NB4 (cell line): ENCODE measurements around the gene MACC1.

Experiments
- DNase-seq: peaks from one replicate; pipeline ENCODE4 v3.0.0; 2010; ENCODE audit warnings: low read depth
- H3K4me3 ChIP-seq: one replicate; pipeline ENCODE4 v1.5.1; 2011; ENCODE audit warnings: mild to moderate bottlenecking, low read depth, low read length, moderate library complexity
- MYC ChIP-seq: IDR thresholded peaks from 2 replicates; pipeline ENCODE4 v1.6.1; 2011; ENCODE audit warnings: low read depth, low read length
- POLR2A ChIP-seq: IDR thresholded peaks from 2 replicates; pipeline ENCODE4 v1.6.1; 2011; ENCODE audit warnings: mild to moderate bottlenecking; ENCODE audit not compliant: insufficient read length; ENCODE audit errors: extremely low read depth
- TF ChIP-seq, protein P1 (sequence below): IDR thresholded peaks from one replicate; pipeline ENCODE4 v1.5.1; 2012; ENCODE audit warnings: low read depth, low read length
- TF ChIP-seq, protein P2 (sequence below): IDR thresholded peaks from 2 replicates; pipeline ENCODE4 v1.6.1; 2011; ENCODE audit warnings: low read depth, low read length

MACC1 gene

DNA sequence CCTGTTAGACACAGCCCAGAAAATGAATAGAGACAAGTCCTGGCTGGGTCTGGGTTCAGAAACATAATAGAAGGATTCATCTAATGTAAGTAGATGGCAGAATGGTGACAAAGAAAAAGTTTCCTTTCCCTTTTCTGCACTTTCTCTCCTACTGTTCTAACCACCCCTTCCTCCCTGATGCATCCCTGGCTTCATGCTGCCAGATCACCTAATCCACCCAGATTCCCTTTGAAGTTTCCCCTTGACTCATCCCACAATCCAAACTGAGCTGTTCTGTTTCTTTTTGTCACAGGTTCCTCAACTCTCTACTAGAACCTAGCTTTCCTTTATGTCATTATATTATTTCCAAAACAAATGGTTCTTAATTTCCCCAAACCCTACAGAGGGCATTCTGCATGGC, 1.1 kb upstream of the MACC1 start:
- TF ChIP-seq, protein P1, sequence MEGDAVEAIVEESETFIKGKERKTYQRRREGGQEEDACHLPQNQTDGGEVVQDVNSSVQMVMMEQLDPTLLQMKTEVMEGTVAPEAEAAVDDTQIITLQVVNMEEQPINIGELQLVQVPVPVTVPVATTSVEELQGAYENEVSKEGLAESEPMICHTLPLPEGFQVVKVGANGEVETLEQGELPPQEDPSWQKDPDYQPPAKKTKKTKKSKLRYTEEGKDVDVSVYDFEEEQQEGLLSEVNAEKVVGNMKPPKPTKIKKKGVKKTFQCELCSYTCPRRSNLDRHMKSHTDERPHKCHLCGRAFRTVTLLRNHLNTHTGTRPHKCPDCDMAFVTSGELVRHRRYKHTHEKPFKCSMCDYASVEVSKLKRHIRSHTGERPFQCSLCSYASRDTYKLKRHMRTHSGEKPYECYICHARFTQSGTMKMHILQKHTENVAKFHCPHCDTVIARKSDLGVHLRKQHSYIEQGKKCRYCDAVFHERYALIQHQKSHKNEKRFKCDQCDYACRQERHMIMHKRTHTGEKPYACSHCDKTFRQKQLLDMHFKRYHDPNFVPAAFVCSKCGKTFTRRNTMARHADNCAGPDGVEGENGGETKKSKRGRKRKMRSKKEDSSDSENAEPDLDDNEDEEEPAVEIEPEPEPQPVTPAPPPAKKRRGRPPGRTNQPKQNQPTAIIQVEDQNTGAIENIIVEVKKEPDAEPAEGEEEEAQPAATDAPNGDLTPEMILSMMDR: no peak
- TF ChIP-seq MYC: no peak
- TF ChIP-seq POLR2A: no peak
- TF ChIP-seq, protein P2, sequence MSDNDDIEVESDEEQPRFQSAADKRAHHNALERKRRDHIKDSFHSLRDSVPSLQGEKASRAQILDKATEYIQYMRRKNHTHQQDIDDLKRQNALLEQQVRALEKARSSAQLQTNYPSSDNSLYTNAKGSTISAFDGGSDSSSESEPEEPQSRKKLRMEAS: no peak
- no peak for DNase-seq
- H3K4me3 ChIP-seq: no peak overlapping the region

DNA sequence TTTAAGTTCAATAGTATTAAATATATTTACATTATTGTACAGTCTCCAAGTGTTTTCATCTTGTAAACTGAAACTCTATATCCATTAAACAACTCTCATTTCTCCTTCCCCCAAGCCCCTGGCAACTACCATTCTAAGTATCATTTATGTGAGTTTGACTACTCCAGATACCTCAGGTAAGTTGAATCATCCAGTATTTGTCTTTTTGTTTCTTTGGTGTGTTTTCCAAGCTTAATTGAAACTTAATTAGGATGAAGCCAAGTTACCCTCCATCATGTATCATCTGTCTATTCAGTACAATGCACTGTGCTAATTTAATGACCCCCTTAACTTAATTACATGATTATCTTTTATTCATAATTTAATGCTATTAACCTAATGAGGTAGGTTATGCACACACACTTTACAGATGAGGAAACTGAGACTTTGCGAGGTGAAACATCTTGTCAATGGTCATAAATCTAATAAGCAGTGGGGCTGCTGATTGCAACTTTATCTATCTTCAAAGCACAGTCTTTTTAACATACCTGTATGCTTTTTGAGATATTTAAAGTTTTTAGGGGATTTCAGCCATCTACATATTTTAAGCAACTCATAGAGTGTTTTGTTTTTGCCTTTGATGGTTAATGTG, 663 bp downstream of the MACC1 start:
- TF ChIP-seq MYC (no peak), POLR2A (no peak)
- TF ChIP-seq, protein P2: no peak
- TF ChIP-seq, protein P1: no peak

GRCh38 chr7:20214921-20215669, 2.1 kb downstream of the MACC1 start:
- DNase-seq: peak; percentile 47
- no peak overlapping the region for H3K4me3 ChIP-seq
- no peak for TF ChIP-seq POLR2A
- TF ChIP-seq, protein P1: no peak
- TF ChIP-seq, protein P2: no peak
- TF ChIP-seq MYC: no peak

More for the DNA sequence above, 663 bp downstream of the MACC1 start:
- peak overlapping the region; percentile 51 for H3K4me3 ChIP-seq
- no peak for DNase-seq

DNA sequence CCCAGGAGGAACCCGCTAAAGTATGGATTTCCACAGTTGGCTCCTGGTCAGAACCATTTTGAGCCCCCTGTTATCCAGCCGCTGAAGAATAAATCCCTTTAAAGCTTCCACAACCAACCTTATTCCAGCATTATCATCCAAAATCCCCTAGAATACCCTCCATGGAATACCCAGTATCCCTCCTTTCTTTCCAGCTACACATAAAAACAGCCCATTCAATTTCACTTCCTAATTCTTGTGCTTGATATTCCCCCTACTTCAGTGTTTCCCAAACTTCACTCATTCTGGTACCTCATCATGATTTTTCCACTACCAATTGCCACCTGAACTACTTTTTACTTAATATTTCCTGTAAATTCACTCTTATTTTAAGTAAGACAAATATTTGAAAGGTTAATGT, 3.1 kb downstream of the MACC1 start:
- TF ChIP-seq, protein P1: no peak
- TF ChIP-seq, protein P2: no peak
- TF ChIP-seq MYC: no peak
- no peak for TF ChIP-seq POLR2A
- no peak for DNase-seq
- H3K4me3 ChIP-seq: no peak overlapping the region

- DNase-seq: no peak
- H3K4me3 ChIP-seq: no peak overlapping the region
- TF ChIP-seq MYC (no peak), POLR2A (no peak)
- TF ChIP-seq, protein P1: no peak
- TF ChIP-seq, protein P2: no peak
Measured at GRCh38 chr7:20213378-20213777, 3.8 kb downstream of the MACC1 start.
